ENCODE measurements around the gene CCDC141.
"Not testable (repeated sequence)": the region's sequence is repeated elsewhere in the genome, so short reads cannot be mapped to it uniquely, and the experiment has no call there.

The CCDC141 gene

GRCh38 chr2:179049546-179050311, at the start of gene CCDC141:
TSS of gene CCDC141 (minus strand) at chr2:179050137. CDS start at chr2:179049941, 196 bp downstream.
- no peak for DNase-seq (ENCODE audit: low read depth in 1 of 2, low spot score in 1 of 2)

- DNase-seq (ENCODE audit: low read depth in 1 of 2, low spot score in 1 of 2): no peak
Measured at GRCh38 chr2:179098080-179098689, 48.2 kb upstream of the CCDC141 start.

GRCh38 chr2:179097131-179097530, 47.2 kb upstream of the CCDC141 start:
- no peak for DNase-seq (ENCODE audit: low read depth in 1 of 2, low spot score in 1 of 2)

- no peak for DNase-seq (ENCODE audit: low read depth in 1 of 2, low spot score in 1 of 2)
Measured at GRCh38 chr2:179096090-179096489, 46.2 kb upstream of the CCDC141 start.

- DNase-seq (ENCODE audit: low read depth in 1 of 2, low spot score in 1 of 2): not testable (repeated sequence)
Measured at GRCh38 chr2:179092912-179093311, 43.0 kb upstream of the CCDC141 start.

- no peak for DNase-seq (ENCODE audit: low read depth in 1 of 2, low spot score in 1 of 2)
Measured at GRCh38 chr2:179082697-179083096, 32.8 kb upstream of the CCDC141 start.

- DNase-seq (ENCODE audit: low read depth in 1 of 2, low spot score in 1 of 2): no peak
Measured at GRCh38 chr2:179081954-179082353, 32.0 kb upstream of the CCDC141 start.

- no peak for DNase-seq (ENCODE audit: low read depth in 1 of 2, low spot score in 1 of 2)
Measured at GRCh38 chr2:179072527-179072926, 22.6 kb upstream of the CCDC141 start.

GRCh38 chr2:179071810-179072355, 21.9 kb upstream of the CCDC141 start:
- DNase-seq (ENCODE audit: low read depth in 1 of 2, low spot score in 1 of 2): no peak

GRCh38 chr2:179070895-179071294, 21.0 kb upstream of the CCDC141 start:
- DNase-seq (ENCODE audit: low read depth in 1 of 2, low spot score in 1 of 2): no peak

- no peak for DNase-seq (ENCODE audit: low read depth in 1 of 2, low spot score in 1 of 2)
Measured at GRCh38 chr2:179069685-179070084, 19.7 kb upstream of the CCDC141 start.

- DNase-seq (ENCODE audit: low read depth in 1 of 2, low spot score in 1 of 2): no peak
Measured at GRCh38 chr2:179068991-179069643, 19.2 kb upstream of the CCDC141 start.

GRCh38 chr2:179059026-179059700, 9.2 kb upstream of the CCDC141 start:
- DNase-seq (ENCODE audit: low read depth in 1 of 2, low spot score in 1 of 2): no peak

GRCh38 chr2:179057737-179058136, 7.8 kb upstream of the CCDC141 start:
- DNase-seq (ENCODE audit: low read depth in 1 of 2, low spot score in 1 of 2): no peak

GRCh38 chr2:179053568-179053967, 3.6 kb upstream of the CCDC141 start:
- DNase-seq (ENCODE audit: low read depth in 1 of 2, low spot score in 1 of 2): not testable (repeated sequence)

GRCh38 chr2:179051250-179051649, 1.3 kb upstream of the CCDC141 start:
- no peak for DNase-seq (ENCODE audit: low read depth in 1 of 2, low spot score in 1 of 2)

GRCh38 chr2:179050755-179051154, 818 bp upstream of the CCDC141 start:
- no peak for DNase-seq (ENCODE audit: low read depth in 1 of 2, low spot score in 1 of 2)

GRCh38 chr2:179049203-179049545, 763 bp downstream of the CCDC141 start:
- DNase-seq (ENCODE audit: low read depth in 1 of 2, low spot score in 1 of 2): no peak

- no peak for DNase-seq (ENCODE audit: low read depth in 1 of 2, low spot score in 1 of 2)
Measured at GRCh38 chr2:179048099-179048498, 1.8 kb downstream of the CCDC141 start.

- not testable (repeated sequence) for DNase-seq (ENCODE audit: low read depth in 1 of 2, low spot score in 1 of 2)
Measured at GRCh38 chr2:179045602-179046001, 4.3 kb downstream of the CCDC141 start.

- DNase-seq (ENCODE audit: low read depth in 1 of 2, low spot score in 1 of 2): no peak
Measured at GRCh38 chr2:179044500-179044899, 5.4 kb downstream of the CCDC141 start.

All from activated T-helper 1 cell treated with anti-CD3 and anti-CD28 coated beads, Interleukin-2, amount 50 U/mL, for 16 hours (primary cell).